HG03457 (cell line): Measurements from ENCODE around the gene ABL2.
A peak's percentile ranks its signal among the peaks of the same experiment; 100 is the strongest.

Experiments
- ATAC-seq: cut with Tn5 transposase; IDR thresholded peaks from one replicate; pipeline ENCODE4 v1.9.1; 2021; ENCODE audit warnings: moderate number of reproducible peaks; ENCODE audit not compliant: unreplicated experiment

ABL2 gene

DNA sequence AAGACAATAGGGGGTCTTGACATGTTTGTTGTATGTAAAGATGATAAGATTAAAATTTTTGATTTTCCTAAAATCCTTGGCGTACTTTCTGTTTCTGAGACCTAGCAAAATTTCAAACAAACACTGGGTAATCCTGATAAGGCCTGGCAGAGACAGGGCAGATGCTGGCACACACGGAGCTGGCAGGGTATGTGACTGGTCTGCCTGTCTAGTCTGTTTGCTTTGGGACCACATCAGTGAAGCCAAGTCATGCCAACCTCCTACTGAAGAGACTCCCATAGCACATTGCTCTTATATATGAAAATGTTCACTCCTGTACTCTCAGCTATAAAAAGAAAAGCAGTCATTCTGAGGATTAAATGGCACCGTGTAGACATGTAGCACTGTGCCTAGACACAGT, 133.6 kb downstream of the ABL2 start:
- no peak for ATAC-seq

DNA sequence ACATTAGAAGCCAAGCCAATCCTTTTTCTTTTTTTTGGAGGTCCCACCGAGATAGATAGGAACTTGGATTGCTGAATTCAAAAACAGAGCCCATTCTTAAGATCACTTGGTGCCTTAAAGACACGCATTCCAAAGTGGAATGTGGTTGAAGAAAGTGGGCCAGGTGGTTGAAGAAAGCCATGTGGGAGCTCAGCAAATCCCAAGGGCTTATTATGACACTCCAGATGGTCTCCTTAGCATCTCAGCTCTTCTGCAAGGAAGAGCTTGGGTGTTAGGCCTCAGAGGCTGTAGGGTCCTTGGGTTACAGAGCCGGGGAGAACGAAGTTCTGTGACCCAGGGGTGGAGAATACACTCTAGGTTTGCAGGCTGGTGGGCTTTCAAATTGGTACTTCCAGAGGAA, 134.1 kb downstream of the ABL2 start:
- ATAC-seq, result no peak

DNA sequence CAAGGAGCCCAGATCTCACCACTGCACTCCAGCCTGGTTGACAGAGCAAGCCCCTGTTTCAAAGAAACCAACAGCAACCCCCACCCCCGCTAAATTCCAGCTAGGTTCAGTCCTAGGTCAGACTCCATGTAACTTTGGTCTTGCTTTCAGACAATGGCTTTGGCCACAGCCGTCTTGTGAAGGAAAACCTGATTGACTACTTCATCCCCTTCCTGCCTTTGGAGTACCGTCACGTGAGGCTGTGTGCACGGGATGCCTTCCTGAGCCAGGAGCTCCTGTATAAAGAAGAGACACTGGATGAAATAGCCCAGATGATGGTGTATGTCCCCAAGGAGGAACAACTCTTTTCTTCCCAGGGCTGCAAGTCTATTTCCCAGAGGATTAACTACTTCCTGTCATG, 134.7 kb downstream of the ABL2 start:
- ATAC-seq, result no peak

DNA sequence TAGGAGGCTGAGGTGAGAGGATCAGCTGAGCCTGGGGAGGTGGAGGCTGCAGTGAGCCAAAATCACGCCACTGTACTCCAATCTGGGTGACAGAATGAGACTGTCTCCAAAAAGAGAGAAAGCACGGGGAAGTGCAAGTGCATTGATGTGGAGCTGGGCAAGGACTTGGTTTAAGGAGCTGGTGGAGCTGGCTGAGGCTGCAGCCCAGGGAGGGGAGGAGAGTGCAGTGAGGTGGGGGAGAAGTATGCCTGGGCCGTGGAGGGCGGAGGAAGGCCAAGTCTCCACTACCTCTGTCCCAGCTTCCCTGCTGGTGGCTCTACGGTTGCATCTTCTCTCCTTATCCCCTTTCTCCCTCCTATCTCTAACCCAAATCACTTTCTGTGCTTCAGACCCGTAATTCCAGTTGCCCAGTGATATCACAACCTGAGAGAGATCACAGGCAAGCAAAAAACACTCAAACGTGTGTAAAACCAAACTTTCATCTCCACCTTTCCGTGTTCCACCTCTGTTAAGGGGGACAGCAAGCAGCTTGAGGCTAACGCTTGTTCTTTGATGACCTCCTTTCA, 136.5 kb downstream of the ABL2 start:
- ATAC-seq, result no peak

DNA sequence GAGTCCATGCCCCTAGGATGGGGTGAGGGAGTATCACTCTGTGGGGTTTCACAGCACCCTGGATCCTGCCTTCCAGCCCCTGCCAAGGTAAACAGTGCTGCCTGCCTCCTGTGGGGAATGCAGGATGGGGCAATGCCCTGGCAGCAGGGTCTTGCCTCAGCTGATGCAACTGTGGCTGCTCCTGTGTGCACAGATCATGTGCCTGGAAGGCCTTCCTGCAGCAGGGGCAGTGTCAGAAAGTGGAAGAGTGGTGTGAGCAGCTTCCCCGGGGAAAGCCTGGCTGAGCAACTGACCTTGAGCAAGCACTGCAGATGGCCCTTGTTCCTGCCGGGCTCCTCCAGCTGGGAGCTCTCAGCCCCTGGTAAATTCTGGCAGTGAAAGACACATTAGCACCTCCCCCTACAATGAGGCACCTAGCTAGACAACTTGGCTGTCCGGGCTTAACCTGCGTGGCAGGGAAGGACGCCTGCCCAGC, 137.7 kb downstream of the ABL2 start:
- ATAC-seq, result no peak

DNA sequence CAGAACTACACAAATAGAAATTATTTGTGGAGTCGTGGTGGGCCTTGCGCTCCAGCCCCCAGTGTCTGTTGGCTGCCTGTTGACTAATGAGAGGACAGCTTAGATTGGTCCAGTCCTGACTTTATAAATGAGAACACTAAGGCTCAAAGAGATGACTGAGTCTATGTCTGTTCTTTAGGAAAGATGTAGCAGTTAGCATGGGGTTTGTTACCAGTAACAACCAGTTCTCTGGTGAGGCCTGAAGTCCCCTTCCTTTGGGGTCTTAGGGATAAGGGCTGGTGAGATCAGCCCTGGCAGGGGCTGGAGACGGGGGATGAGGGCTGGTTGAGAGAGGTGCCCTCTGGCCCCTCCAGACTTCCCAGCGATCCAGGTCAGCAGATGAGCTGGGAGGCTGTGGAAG, 138.6 kb downstream of the ABL2 start:
- no peak for ATAC-seq

DNA sequence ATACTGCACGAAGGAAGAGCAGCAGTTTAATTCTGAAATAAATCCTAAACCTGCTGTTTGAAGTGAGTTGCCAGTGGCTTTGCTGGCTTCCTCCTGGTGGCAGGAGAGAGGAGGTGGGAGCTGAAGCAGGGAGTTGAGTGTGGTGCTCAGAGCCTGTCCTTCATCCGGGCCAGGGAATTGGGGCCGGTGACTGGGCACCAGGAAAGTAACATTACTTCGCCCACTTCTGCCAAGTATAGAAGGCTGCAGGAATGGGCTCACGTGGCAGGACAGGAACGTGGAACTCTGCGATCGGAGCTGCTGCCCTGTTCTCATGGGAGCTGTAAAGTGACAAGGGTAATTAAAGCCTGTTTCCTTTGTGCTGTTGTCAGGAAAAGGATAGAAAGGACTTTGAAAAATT, 139.0 kb downstream of the ABL2 start:
- ATAC-seq, result no peak

DNA sequence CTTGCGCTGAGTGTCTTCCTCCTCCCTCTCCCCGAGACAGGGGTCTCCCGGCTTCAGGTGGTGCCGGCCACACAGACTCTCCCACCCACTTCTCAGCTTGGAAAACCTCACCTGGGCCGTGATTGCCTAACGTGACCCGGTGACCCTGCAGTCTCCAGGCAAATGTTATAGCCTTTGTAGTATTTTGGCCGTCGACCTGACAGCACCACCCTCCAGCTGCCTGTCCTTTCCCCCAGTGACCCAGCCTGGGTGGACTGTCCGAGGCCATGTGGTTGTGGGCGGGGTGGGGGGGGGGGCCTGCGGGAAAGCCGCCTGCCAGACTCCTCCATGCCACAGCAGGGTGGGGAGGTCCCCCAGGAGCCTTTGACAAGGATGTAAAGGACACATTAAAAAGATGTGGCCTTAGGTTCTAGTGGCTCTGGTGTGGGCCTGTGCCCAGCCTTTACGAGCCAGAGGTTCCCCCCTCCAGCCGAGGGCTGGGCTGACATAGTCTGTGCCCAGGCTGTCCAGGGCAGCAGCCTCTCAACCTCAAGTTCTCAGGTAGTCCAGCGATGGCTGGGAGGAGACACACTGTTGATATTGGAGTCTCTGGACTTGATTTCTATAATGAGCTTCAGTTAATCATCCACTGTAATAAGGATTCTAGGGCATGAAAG, 139.5 kb downstream of the ABL2 start:
- no peak for ATAC-seq

DNA sequence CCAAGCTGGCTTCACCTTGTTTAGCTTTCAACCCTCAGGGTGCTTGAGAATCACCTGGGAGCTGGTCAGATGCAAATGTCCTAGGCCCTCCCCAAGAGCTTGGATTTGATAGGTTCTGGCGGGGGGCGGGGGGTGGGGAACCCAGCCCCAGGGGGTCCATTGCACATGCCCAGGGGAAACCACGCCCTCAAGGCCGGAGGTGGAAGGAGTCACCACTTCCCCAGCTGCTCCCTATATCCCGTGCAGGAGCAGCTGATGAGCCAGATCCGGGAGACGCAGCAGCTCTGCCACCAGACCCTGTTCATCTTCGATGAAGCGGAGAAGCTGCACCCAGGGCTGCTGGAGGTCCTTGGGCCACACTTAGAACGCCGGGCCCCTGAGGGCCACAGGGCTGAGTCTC, 141.8 kb downstream of the ABL2 start:
- ATAC-seq, result no peak

DNA sequence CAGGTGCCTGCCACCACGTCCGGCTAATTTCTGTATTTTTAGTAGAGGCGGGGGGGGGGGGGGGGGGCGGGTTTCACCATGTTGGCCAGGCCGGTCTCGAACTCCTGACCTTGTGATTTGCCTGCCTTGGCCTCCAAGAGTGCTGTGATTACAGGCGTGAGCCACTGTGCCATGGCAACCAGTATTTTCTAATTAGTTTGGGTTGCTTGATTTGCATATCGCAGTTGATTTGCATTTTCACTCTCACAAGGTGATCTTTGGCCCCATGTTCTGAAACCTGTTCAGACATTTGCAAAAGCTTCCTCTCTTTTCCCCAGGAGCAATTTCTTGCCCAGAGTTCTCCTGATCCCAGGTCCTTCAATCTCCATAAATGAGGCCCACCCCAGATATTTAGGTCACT, 145.9 kb downstream of the ABL2 start:
- no peak for ATAC-seq

DNA sequence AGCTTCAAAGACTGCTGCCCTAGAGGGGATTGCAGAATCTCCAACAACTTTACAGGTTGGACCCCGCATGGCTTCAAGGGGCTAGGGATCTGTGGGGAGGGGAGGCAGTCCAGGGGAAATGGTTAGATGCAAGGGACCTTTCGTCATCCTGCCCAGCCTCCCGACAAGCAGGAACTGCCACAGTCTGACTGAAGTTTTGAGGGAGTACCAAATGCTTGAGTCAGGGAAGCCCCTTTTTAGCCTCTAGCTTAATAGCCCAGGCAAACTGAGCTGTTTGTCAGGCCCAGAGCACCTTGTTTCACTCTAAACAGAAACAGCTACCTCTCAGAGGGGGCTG, 146.5 kb downstream of the ABL2 start:
- ATAC-seq, result no peak

DNA sequence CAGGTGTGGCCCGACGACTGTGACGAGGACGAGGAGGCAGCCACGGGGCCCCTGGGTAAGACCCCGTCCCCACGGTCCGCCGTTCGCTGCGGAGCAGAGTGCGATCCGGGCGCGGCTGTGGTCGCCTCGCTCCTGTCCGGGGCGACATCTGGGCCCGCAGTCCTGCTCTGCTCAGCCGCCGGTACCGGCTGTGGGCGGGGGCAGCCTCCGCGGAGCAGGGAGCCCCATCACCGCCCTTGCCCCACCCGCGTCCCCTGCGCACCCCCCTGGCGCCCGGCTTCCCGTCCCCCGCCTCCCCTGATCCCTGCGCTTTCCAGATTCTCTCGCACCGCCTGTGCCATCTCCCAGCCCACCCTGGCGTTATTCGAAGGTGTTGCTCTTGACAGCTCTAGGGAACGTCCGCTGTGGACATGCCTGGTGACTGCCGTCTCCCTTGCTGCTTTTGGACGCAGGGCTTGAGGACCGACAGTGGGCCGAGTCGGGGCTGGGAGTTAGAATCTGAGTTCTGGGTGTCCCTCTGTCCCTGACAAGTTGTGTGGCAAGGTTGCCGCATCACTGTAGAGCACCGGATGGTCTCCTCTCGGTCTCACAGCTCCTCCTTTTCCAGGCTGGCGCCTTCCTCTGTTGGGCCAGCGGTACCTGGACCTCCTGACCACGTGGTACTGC, 147.0 kb downstream of the ABL2 start:
- ATAC-seq, result peak; percentile 1

DNA sequence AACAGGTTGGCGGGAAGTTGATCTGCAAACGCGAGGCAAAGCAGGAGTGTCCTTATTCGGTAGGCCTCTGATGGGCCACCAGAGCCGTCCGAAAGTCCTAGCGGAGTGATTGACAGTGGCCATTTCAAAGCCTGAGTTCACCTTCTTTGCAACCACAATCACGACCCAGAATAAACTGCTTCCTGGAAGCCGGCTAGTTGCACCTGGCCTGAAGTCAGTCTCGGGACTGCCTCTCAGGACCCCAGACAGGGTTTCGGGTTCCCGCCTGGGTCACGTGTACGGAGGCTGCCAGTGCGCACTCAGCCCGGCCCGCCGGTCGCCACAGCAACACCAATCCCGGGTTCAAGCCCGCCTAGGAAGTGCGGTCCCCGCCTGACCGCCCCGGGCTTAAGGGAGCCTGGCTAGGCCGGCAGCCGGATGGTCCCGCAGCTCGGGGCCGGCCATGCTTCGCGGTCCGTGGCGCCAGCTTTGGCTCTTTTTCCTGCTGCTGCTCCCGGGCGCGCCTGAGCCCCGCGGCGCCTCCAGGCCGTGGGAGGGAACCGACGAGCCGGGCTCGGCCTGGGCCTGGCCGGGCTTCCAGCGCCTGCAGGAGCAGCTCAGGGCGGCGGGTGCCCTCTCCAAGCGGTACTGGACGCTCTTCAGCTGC, 147.7 kb downstream of the ABL2 start, which contains the start of gene TOR3A:
TOR3A (plus strand) TSS at position 384 of the 646 bp plus-strand sequence; CDS start at position 443, 59 bp downstream.
- peak; percentile 86 for ATAC-seq

DNA sequence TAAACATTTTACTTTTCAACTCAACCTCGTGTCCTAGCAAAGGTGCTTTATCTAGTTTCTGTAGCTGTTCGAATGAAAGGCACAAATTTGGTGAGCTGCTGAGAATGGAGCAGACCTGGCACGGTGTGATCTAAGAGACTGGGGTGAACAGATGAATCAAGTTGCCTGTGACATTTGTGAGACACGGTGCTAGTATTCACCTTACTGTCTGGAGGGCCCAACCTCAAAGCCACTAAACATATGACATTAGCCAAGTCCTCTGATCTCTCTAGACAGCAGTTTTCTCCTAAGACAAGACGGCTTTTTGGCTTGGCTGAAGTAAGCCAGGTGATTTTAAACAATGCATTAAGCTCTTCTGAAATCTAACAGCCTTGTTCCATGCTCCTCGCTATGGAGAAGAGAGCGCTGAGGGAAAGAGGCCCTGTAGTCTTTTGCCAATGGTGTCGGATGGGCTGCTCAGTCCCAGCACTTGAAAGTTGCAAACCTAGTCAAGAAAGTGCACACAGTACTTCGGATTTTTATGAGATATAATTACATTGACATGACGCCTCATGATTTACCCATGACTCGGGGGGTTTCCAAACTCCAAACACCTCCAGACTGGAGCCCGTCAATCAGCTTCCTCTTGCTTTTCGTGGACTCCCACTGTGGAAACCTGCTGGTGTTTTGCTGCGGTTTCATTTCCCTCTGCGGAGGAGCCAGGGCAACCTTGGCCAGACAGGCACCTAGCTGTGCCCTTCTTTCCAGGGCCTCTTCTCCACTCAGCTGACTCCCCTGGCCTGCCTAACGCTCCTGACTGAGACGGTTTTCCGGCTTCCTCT, 148.4 kb downstream of the ABL2 start:
- ATAC-seq, result no peak

DNA sequence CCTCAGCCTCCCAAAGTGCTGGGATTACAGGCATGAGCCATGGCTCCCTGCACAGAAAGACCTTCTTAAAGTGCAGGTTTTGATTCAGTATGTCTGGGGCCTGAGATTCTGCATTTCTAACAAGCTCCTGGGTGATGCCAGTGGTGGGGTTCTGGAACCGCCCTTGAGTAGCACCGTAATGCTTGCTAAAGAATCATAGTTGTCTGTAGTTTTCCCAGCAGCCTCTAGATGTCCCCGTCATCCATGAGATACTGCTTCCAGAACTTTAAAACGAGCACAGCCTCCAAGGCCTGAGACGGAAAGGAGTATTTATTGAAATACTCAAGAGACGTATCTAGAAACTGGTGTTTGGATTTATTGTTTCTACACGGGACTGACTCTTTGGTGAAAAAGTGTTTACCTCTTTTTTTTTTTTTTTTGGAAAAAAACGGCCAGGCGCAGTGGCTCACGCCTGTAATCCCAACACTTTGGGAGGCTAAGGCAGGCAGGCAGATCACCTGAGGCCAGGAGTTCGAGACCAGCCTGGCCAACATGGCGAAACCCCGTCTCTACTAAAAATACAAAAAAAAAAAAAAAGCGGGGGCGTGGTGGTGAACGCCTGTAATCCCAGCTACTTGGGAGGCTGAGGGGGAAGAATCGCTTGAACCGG, 150.2 kb downstream of the ABL2 start:
- ATAC-seq, result no peak

DNA sequence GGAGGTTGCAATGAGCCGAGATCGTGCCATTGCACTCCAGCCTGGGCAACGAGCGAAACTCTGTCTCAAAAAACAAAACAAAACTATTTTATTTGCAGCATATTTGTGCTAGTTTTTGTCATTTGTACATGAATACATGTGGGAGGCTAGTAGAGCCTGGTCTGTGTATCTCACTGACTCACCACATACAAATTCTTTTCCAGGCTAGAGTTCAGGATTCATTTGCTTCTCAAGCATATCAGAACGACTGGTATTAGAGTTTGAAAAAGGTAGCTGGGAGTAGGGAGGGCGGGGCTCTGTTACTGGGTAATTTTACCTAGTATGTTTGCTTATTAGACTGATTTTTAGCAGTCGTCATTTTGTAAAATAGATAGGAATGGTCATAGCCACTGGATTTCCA, 152.1 kb downstream of the ABL2 start:
- ATAC-seq, result no peak

DNA sequence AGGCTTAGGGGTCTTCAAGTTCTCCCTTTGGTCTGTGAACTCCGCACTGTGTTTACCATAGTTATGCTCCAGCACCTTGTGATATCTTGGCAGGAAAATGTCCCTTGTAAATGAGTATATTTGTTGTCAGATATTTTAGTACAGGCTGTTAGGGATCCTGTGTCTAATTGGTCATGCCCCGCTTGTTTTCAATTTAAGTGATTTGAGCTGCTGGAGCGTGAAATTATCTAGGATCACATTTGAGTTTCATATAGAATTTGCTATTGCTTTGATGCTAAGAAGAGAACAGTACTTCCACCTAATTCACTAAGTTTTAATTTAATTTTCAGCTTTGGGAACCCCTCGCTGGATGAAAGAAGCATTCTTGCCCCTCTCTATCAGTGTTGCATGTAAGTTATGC, 163.0 kb downstream of the ABL2 start:
- ATAC-seq, result no peak

DNA sequence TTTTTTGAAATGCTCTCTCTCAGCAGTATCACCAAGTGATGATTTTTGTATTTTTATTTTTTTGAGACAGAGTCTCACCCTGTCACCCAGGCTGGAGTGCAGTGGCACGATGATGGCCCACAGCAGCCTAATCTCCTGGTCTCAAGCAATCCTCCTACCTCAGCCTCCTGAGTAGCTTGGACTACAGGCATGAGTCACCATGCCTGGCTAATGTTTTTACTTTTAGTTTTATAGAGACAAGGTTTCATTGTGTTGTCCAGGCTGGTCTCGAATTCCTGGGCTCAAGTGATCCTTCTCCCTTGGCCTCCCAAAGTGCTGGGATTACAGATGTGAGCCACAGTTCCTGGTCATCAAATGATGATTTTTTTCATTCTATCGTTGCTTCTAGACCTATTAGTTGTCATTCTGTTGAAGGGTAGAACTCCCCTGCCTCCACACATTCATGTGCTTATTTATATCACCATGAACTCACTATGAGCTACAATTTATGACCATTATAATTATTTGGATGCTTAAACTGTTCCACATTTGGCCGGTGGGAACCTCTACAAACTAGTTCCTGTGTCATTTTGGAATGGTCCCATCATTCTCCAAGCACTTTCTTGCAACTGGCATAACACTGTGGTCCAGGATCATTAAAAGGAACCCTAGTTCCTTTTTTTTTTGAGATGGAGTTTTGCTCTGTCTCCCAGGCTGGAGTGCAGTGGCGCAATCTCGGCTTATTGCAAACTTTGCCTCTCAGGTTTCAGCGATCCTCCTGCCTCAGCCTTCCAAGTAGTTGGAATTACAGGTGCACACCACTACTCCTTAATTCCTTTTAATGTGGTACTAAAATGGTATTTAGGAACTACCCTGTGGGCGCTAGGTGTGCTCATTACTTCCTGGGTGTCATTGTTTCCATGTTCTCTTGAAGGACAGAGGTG, 167.9 kb downstream of the ABL2 start:
- no peak for ATAC-seq
